ENCODE data around the gene VWC2.

Gene VWC2

DNA sequence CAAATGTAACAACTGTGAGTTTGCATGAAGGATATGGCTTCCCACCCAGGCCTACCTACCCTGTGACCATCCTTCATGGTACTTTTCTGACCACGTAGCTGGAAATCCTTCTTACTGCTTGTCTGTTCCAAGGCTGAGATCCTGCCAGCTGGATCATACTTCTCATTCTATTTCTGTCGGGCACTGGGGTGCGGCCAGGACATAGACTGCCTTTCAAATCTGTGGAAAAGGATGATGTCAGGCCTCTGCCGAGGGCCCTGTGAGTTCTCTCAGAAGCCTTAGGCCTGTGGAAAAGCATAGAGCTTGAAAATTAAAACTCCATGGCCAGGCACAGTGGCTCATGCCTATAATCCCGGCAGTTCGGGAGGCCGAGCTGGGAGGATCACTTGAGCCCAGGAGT is 10.0 kb downstream of the VWC2 start:
- DNase-seq (ENCODE audit: low read depth), result no peak

DNA sequence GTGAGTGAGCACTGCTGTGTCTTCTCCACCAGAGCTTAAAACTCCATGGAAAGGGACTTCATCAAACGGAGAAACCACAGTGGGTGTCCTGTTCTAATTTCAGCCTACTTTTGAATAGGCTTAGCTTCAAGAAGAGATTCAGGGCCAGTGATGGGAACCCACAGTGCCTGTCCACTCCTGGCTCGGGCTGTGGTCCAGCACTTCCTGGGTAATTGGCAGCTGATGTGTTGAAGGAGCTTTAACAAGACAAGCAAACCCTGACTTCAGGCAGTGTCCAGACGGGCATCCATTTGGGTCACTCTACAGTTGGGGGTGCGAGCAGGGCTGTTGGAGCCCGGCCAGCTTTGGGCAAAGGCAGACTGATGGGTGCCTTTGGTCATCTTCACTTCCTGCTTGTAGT is 14.5 kb downstream of the VWC2 start:
- no peak for DNase-seq (ENCODE audit: low read depth)

DNA sequence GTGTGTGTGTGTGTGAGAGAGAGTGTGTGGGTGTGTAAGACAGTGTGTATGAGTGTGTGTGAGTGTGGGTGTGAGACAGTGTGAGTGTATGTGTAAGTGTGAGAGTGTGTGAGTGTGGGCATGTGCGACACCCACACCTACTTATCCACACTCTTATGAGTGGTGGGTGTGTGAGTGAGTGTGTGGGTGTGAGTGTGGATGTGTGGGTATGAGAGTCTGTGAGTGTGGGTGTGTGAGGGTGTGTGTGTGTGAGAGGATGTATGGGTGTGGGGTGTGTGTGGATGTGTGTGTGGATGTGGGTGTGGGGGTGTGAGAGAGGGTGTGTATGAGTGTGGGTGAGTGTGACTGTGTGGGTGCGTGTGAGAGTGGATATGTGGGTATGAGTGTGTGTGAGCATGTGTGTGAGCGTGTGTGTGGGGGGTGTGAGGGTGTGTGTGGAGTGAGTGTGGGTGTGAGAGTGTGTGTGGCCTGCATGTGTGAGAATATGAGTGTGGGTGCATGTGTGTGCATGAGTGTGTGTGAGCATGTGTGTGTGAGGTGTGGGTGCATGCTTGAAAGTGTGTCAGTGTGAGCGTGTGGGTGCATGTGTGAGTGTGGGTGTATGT is 15.1 kb downstream of the VWC2 start:
- no peak for DNase-seq (ENCODE audit: low read depth)

GRCh38 chr7:49789736-49790135 is 16.3 kb downstream of the VWC2 start:
- DNase-seq (ENCODE audit: low read depth), result no peak

DNA sequence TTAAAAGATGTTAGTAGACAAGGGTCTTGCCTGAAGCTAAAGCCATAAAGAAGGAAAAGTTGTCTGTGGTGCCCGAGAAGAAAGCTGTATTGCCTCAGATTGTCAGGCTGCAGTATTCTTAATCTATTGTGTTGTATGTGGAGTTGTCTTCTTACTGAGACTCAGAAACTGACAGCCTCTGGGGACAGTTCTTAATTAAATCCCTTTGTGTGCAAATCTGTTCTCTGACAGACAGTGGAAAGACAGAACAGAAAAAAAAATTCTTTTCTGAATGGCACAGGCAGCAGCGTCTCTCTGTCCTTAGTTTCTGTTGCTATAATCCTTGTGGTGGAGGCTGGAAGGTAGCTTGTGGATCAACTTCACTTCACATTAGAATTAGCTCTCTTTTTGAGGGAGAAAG is 16.8 kb downstream of the VWC2 start:
- no peak for DNase-seq (ENCODE audit: low read depth)

GRCh38 chr7:49791088-49791741 is 17.8 kb downstream of the VWC2 start:
- no peak for DNase-seq (ENCODE audit: low read depth)

DNA sequence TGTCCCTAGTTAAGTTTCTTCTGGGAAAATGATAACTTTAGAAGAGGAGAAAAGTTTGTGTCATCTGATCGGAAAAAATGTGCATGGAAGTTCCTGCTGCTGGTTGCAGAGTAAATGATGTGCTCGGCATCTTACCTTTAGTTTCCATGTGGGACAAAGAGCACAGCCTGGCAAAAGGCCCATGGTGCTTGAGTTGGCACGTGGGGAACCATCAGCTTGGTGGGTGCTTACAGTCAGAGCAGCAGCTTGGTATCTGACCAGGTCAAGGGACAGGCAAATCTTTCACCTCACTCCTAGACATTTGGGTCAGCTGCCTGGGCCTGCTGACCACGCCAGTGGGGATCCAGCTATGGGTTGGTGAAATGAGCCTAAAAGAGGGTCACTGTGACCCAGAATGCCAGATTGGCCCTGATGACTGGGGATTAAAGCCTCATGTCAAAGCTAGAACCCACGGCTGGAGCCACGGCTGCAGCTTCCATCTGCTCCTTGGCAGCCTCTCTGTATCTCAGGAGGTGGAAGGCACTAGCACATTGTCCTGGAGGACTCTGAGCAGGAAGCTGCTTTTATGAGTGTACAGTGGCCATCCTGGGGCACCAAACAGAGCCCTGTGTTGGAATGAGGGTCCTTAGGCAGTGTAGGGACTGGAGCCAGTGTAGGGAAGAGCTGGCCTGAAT is 24.7 kb downstream of the VWC2 start:
- no peak for DNase-seq (ENCODE audit: low read depth)

DNA sequence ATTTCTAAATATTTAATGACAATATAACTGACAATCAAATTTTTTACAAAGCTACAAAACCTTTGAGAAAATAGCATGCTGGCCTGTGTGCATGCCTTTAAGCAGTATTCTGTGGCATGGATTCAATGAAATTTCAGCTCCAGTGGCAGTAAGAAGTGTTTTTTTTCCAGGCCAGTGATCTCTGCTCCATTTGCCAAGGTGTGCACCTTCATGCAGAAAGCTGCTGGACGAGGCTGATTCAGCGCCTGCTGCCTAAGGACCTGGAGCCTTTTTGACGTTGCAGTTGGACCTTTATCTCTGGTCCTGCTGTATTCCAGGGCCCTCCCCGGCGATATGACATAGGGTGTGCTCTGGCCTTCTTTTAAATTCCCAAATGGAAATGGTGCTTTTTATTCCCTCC is 26.6 kb downstream of the VWC2 start:
- DNase-seq (ENCODE audit: low read depth), result no peak

GRCh38 chr7:49802600-49802999 is 29.2 kb downstream of the VWC2 start:
- DNase-seq (ENCODE audit: low read depth), result no peak

DNA sequence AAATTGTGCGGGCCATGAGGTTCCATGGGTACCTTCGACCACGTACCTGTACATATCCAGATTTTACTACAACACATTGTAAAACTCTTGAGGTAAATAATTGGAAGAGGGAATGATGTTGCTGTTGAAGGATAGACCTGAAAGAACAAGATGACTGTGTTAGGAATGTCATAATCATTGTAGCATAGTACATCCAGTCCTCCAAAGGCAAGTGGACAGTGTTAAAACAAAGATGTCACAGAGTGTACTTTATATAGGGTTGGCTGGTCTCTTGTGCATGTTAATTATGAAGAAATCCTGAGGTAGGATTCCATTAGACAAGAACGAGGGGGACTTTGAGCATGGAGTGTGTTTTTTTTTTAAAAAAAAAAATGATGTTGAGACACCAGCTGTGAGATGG is 30.4 kb downstream of the VWC2 start:
- DNase-seq (ENCODE audit: low read depth), result no peak

DNA sequence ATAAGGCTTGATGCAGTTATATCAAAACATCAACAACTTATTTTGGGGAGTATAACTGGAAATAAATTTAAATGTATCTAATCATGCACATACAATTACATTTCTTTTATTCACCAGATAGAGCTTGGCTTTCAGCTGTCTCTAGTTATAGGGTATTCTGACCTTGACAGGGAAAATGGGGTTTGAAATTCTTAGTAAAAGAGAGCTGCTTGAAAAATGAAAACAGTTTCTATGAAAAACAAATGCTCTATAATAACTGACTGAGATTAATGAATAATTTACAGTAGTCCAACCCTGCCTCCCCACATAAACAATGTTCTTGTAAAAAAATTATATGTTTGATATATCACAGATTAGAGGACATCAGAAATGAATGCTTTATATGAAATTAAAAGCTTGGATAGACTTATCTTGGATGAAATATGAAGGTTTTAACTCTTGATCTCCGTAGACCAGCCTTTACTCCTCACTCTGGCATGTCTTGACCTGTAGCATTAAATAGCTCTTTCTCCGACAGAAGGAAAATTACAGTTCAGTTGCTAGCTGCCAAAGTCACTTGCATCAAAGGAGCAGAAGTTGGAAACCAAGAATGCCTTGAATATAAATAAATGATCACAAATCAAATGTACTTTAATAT is 32.1 kb downstream of the VWC2 start:
- no peak for DNase-seq (ENCODE audit: low read depth)

DNA sequence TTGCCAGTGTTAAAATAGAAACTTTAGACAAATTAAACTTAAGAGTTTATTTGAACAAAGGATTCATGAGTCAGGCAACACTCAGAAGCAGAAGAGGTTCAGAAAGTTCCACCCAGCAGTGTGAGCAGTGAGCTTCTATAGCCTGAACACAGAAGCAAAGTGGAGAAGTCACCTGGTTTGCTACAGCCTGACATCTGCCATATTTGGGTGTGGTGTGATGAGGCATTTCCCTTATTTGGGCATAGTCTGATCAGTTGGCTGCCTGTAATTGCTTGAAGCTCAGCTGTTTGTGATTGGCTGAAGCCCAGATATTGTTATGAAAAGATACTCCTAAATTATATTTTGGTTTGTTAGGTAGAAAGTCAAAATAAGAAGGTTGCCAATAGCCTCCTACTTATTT is 39.1 kb downstream of the VWC2 start:
- DNase-seq (ENCODE audit: low read depth), result no peak

DNA sequence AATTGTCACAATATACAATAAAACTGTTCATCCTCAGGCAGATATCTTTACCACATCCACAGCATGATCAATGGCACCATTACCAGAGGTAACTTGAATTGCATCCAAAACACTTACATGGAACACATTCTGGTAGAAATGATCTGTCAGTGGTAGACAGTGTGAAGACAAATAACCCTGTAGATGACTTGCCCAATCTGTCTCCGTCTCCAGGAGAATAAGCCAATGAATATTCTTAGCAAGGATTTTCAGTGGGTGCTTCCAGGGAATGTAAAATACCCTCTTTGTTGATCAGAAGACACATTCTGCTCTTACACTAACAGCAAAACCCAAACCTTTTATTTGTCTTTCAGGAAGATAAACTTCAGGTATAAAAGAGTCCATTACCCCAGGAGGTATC is 43.8 kb downstream of the VWC2 start:
- DNase-seq (ENCODE audit: low read depth), result no peak

- no peak for DNase-seq (ENCODE audit: low read depth)
Observed at GRCh38 chr7:49821181-49821580, 47.7 kb downstream of the VWC2 start.

DNA sequence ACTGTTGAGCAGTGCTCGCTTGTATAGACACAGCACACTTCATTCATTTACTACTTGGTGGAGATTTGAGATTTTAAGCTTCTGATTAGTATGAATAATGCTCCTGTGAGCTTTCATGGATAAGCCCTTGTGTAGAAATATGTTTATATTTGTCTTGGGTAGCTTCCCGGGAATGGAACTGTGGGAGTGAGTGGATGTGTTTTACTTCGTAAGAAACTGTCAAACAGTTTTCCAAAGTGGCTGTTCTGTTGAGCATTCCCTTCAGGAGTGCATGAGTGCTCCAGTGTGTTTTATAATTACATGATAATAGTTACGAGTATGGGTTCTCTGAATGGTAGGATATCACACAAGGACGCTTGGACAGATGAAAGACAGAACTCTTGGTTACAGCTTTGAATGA is 49.4 kb downstream of the VWC2 start:
- DNase-seq (ENCODE audit: low read depth), result no peak

DNA sequence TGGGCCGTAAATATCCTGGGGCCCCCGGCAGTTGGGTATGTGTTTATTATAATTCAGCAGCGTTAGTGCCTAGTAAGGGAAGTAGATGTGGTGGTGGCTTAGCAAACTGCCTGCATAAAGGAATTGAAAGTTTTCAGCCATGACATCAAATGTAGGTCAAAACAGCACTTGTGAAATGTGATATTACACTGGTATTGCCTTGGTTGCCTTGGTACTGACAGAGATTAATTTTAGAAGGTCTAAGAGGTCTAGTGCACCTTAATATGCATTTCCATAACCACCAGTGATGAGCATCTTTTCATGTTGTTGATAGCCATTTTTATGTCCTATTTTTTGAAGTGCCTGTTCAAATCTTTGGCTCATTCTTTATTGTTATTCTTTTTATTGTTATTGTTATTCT is 50.1 kb downstream of the VWC2 start:
- DNase-seq (ENCODE audit: low read depth), result no peak

DNA sequence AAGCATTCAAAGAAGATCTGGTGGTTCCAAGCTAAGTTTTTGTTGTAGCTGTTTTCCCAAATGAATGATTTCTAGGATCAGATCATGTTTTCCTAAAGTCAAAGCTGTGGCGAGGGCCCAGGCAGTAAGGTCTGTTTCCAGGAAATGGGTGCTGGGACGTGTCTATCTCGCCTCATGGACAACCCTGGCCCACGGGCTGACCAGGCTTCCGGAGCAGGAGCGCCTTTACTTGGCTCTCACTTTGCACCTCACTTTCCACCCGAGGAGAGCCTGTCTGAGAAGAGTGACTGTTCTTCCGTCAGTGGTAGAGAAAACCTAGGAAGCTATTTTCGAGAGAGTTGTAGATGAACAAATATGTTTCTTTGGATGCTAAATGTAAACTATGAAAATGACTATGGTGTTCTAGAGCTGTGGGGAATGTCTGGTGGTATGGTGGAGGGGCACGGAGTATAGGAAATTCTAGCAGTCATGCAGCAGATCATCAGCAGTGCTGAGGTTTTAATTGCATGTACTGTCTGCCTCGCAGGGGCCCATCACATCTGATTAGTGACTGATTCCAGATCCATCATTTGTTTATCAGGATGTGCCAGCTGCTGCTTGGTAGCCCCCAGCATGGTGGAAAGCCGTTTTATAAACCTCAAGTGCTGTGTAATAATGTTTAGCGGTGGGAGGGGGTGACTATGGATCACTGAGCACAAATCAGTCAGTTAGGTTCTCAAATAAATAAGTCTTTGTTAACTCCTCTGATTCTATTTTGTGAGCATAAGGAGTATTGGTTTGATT is 66.6 kb downstream of the VWC2 start:
- DNase-seq (ENCODE audit: low read depth), result no peak

DNA sequence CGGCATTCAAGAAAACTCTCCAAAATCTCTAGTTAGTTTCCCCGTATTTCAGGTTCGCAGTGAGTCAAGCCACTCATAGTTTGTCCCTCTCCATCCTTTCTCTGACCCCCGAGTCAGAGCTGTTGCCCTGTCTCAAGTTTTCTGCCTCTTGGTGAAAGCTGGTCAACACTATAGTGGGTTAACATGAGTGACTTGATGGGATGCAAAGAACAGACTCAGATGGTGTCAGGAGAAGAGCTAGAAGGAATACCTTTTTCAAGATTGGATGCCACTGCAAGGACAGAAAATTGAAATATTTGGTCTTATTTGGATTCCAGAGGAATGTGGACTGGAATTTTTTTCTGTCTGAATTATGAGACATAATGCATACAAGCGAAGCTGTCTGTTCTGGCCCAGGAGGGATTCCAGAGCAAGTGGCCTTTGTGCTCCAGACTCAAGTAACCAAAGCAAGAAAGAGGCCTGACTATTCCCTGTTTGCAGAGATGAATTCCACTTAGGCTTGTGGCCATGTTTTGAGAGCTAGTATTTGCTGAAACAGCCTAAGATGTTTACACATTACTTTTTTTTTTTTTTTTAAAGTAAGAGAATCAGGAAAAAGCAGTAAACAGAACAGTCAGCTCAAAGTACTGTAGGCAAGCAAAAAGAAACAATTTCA is 67.4 kb downstream of the VWC2 start:
- no peak for DNase-seq (ENCODE audit: low read depth)

- DNase-seq (ENCODE audit: low read depth), result no peak
Observed at GRCh38 chr7:49845626-49846025, 72.2 kb downstream of the VWC2 start.

DNA sequence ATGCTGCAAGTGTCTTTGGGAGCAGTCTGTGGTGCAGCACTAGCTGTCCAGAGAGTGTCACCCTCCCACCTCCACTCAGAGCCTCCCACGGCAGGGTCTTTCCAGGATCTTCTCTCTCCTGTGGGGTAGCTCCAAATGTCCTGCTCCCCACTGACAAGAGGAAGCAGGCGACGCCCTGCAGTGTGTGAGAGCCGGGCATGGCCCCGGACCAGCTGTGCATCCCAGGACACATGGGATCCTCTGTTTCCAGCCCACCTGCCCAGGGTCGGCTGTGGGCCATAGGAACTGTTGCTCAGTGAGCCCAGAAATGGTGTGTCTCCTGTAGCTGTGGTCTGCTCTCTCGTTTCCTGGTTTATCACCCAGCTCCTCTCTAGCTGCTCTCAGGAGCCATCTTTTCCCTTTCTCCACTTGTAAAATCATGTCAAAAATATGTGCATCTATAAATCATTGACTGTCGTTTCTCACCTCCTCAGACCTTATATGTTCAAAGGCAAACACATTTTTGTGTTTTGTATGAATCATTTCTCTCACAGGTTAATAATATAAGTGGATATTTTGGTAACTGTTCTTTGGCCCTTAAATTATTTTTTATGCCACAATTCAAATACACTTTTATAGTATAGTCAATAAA is 74.9 kb downstream of the VWC2 start:
- no peak for DNase-seq (ENCODE audit: low read depth)

- no peak for DNase-seq (ENCODE audit: low read depth)
Observed at GRCh38 chr7:49850921-49851613, 77.6 kb downstream of the VWC2 start.
